Panc1 (cell line): ENCODE results near the gene ESYT2. TPM values are rescaled to one million over a fixed set of nuclear protein-coding genes. Genes with fewer than 3 reads are reported as not detected.

Source experiments
- ATAC-seq: fragments of 200-7000 bp; cut with Tn5 transposase; 2 replicates; pipeline ENCODE4 v1.9.1; 2020; ENCODE audit warnings: mild to moderate bottlenecking, moderate library complexity
- BruUV-seq: library from RNA; stranded (reverse); fragments of 400-500 nt; replicated peaks from 2 replicates; lab custom pipeline; 2021; lab: Mats Ljungman, UMichigan
- CTCF ChIA-PET: fragments of 300-600 bp; sonication (Branson Sonifier 250); formaldehyde crosslinking; loops from one replicate; lab custom pipeline; 2022; ENCODE audit warnings: antibody characterized with exemption; lab: Charles Lee
- POLR2A ChIA-PET: fragments of 300-600 bp; sonication (Branson Sonifier 250); formaldehyde crosslinking; loops from one replicate; lab custom pipeline; 2022; ENCODE audit warnings: antibody characterized with exemption; lab: Charles Lee
- DNase-seq: peaks from one replicate; pipeline ENCODE4 v3.0.0-alpha.2; 2010; ENCODE audit warnings: low read depth, low spot score
- H3K27ac ChIP-seq: 2 replicates; pipeline ENCODE4 v1.5.1; 2011; ENCODE audit warnings: mild to moderate bottlenecking, low read length, inconsistent platforms
- H3K27me3 ChIP-seq: fragments of 200-500 bp; sonication (Bioruptor generic); 2 replicates; pipeline ENCODE4 v1.6.0; 2014; ENCODE audit warnings: low read length, inconsistent platforms; ENCODE audit not compliant: control insufficient read depth, insufficient read depth
- H3K36me3 ChIP-seq: fragments of 200-500 bp; sonication (Bioruptor generic); 2 replicates; pipeline ENCODE4 v1.5.1; 2014; ENCODE audit warnings: inconsistent platforms, mild to moderate bottlenecking, low read length, moderate library complexity; ENCODE audit not compliant: control insufficient read depth, insufficient read depth
- H3K4me1 ChIP-seq: 2 replicates; pipeline ENCODE4 v1.5.1; 2011; ENCODE audit warnings: inconsistent platforms, mild to moderate bottlenecking, low read length, moderate library complexity; ENCODE audit not compliant: control insufficient read depth, insufficient read depth
- H3K4me3 ChIP-seq, 2 experiments: 2 replicates each; pipeline ENCODE4 v1.5.1; 2011 to 2012; ENCODE audit warnings: low read depth in 2 of 2, low read length in 2 of 2, mild to moderate bottlenecking in 2 of 2, inconsistent platforms in 1 of 2, moderate library complexity in 1 of 2
- H3K9me3 ChIP-seq: fragments of 200-500 bp; sonication (Bioruptor generic); 2 replicates; pipeline ENCODE4 v1.5.1; 2014; ENCODE audit warnings: low read depth, mild to moderate bottlenecking, inconsistent platforms, low read length, moderate library complexity; ENCODE audit not compliant: control insufficient read depth, insufficient read depth
- POLR2AphosphoS5 ChIP-seq: IDR thresholded peaks from 2 replicates; pipeline ENCODE4 v1.6.1; 2012; ENCODE audit warnings: mild to moderate bottlenecking, low read depth, low read length, moderate library complexity
- REST ChIP-seq, 2 experiments: IDR thresholded peaks; 2 replicates each; pipeline ENCODE4 v1.6.1; 2011 to 2012; ENCODE audit warnings: low read depth in 2 of 2, control low read depth in 1 of 2, low read length in 1 of 2, mild to moderate bottlenecking in 1 of 2, moderate library complexity in 1 of 2; ENCODE audit not compliant: insufficient read depth in 1 of 2
- SIN3A ChIP-seq: IDR thresholded peaks from 2 replicates; pipeline ENCODE4 v1.6.1; 2012; ENCODE audit warnings: low read depth, mild to moderate bottlenecking, low read length, moderate library complexity, borderline replicate concordance; ENCODE audit not compliant: insufficient read depth
- TCF7L2 ChIP-seq: IDR thresholded peaks from 2 replicates; pipeline ENCODE4 v1.6.1; 2011; ENCODE audit warnings: mild to moderate bottlenecking, low read depth, low read length, inconsistent platforms
- in situ Hi-C: cut with HindIII; loops from 2 replicates; pipeline ENCODE4 v1.10.0; 2016; ENCODE audit warnings: low sequenced_read_pairs, low pct_unique_long_range_greater_than_20kb
- intact Hi-C: fragments of 100-400 bp; cut with micrococcal nuclease; formaldehyde crosslinking; loops from one replicate; pipeline ENCODE4 v1.10.0; 2022; ENCODE audit not compliant: unreplicated experiment
- total RNA-seq: library from RNA; stranded (reverse); gene quantifications from one replicate; pipeline ENCODE4 v1.2.1, GENCODE V29; 2021; ENCODE audit not compliant: unreplicated experiment
- TF ChIP-seq, protein P1 (sequence below): fragments of 450-650 bp; IDR thresholded peaks from 2 replicates; pipeline ENCODE4 v1.5.1; 2017; ENCODE audit warnings: mild to moderate bottlenecking

Gene ESYT2
- total RNA-seq, 1 experiment from 2014 or later: 92.7 TPM

DNA sequence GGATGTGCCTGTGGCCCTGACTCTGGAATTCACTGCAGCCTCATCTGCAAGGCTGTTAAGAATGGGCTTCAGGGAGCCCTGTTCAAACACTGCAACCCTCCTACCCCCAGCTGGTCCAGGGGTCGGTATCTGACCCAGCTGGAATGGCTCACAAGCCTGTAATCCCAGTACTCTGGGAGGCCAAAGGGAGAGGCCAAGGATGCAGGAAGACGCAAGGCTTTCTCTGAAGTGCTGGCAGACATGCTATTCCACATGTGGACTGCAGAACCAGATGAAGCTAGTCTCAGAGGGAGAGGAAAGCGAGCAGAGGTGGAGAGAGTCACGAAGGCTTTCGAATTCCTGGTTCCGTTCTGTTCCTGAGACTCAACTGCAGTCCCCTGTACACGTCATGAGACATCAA is 45.0 kb downstream of the ESYT2 start:
- intact Hi-C loops: no loop called here
- in situ Hi-C loops: no loop called here
- Histone ChIP-seq H3K36me3 (peaks cover 7% of the 10 kb centered on the region), H3K27ac (no peak overlapping the region), H3K4me1 (no peaks in the 10 kb centered on the region), H3K9me3 (no peaks in the 10 kb centered on the region), H3K4me3 (no peak overlapping the region), H3K27me3 (no peaks in the 10 kb centered on the region)
- ChIA-PET CTCF (no interaction called here), POLR2A (no interaction called here)
- no TSS peak for BruUV-seq
- ATAC-seq (no peak), DNase-seq (no peak)
- TF ChIP-seq REST (IDR thresholded peaks at IDR 0.05; ENCODE audit: insufficient read depth in 1 of 2, low read depth in 2 of 2, low read length in 1 of 2) (no peak), TCF7L2 (no peak), POLR2AphosphoS5 (no peak), SIN3A (no peak)
- TF ChIP-seq, protein P1, sequence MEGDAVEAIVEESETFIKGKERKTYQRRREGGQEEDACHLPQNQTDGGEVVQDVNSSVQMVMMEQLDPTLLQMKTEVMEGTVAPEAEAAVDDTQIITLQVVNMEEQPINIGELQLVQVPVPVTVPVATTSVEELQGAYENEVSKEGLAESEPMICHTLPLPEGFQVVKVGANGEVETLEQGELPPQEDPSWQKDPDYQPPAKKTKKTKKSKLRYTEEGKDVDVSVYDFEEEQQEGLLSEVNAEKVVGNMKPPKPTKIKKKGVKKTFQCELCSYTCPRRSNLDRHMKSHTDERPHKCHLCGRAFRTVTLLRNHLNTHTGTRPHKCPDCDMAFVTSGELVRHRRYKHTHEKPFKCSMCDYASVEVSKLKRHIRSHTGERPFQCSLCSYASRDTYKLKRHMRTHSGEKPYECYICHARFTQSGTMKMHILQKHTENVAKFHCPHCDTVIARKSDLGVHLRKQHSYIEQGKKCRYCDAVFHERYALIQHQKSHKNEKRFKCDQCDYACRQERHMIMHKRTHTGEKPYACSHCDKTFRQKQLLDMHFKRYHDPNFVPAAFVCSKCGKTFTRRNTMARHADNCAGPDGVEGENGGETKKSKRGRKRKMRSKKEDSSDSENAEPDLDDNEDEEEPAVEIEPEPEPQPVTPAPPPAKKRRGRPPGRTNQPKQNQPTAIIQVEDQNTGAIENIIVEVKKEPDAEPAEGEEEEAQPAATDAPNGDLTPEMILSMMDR: no peak

GRCh38 chr7:158783595-158783994 is 45.7 kb downstream of the ESYT2 start:
- no peak for TF ChIP-seq REST (IDR thresholded peaks at IDR 0.05; ENCODE audit: insufficient read depth in 1 of 2, low read depth in 2 of 2, low read length in 1 of 2)
- TF ChIP-seq, protein P1: no peak
- TF ChIP-seq SIN3A: no peak
- TF ChIP-seq POLR2AphosphoS5: no peak
- TF ChIP-seq TCF7L2: no peak
- Histone ChIP-seq H3K27ac (no peak overlapping the region), H3K4me3 (no peak overlapping the region), H3K9me3 (no peaks in the 10 kb centered on the region), H3K27me3 (no peaks in the 10 kb centered on the region), H3K36me3 (peaks cover 7% of the 10 kb centered on the region), H3K4me1 (no peaks in the 10 kb centered on the region)
- BruUV-seq: no TSS peak
- ATAC-seq (no peak), DNase-seq (no peak)
- in situ Hi-C loops (no loop called here), intact Hi-C loops (no loop called here)
- POLR2A ChIA-PET: interaction anchor here (1.2 kb wide), 1 partner anchor 79 kb away, joined by 3 read pairs; the partner anchor contains the start of gene NCAPG2
- CTCF ChIA-PET: interaction anchor here (1.0 kb wide), 1 partner anchor 16 kb away, joined by 4 read pairs; no protein-coding TSS in a partner anchor
